Epidermal melanocyte (primary cell): ENCODE results near the gene FNDC3B.
"Not testable (repeated sequence)": the region's sequence is repeated elsewhere in the genome, so short reads cannot be mapped to it uniquely, and the experiment has no call there.

Experiments
- DNase-seq: peaks from one replicate; pipeline ENCODE4 v3.0.0; 2011; ENCODE audit warnings: low spot score; ENCODE audit not compliant: insufficient read length

Gene FNDC3B

DNA sequence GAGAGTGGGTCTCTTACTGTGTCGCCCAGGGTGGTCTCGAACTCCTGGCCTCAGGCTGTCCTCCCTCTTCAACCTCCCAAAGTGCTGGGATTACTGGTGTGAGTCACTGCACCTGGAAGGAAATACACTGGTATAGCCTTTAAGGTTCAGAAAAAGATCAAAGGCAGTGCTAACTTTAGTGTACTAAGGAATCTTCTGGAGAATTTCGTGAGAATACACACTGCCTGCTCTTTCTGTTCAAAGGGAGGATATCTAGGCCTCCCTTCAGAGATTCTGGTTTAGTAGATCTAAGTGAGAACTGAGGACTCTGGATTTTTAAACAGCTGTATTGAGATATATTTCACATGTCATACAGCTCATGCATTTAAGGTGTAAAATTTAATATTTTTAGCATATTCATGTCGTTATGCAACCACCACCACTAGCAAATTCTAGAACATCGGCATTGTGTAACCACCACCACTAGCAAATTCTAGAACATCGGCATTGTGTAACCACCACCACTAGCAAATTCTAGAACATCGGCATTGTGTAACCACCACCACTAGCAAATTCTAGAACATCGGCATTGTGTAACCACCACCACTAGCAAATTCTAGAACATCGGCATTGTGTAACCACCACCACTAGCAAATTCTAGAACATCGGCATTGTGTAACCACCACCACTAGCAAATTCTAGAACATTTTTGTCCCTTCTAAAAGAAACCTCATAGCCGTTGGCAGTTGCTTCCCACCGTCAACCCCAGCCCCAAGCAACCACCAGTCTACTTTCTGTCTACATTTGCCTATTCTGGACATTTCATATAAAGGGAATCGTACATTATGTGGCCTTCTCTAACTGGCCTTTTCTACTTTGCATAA lies 54.4 kb downstream of the FNDC3B start:
- DNase-seq: not testable (repeated sequence)

- DNase-seq: no peak
These were observed 55.5 kb downstream of the FNDC3B start for GRCh38 chr3:172094621-172095557.

DNA sequence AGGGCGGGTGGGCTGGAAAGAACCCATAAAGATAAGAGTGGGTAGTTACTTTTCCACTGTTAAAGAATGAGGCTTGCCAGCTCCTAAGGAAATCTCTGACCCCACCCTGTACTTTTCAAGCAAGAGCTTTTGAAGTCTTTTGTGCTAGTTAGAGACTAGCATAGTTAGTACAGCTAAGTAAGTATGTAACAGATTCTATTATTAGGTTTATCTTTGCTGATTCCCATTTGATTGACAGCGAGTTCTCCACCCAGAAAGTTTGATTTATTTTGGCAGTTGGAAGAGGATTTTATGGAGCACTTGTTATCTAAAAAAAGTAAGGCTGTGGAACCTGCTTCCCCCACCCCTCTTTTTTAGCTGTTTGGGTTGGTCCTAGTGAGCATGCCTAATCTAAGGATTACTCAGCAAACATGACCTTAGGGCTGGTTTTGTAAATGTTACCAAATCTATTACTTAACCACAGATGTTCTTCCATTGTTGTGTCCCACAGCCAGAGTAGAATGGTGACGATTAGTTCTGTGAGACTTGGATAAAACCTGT lies 57.6 kb downstream of the FNDC3B start:
- no peak for DNase-seq

- DNase-seq: no peak
These were observed 58.2 kb downstream of the FNDC3B start for GRCh38 chr3:172097585-172097984.

- no peak for DNase-seq
These were observed 59.5 kb downstream of the FNDC3B start for GRCh38 chr3:172098698-172099494.

DNA sequence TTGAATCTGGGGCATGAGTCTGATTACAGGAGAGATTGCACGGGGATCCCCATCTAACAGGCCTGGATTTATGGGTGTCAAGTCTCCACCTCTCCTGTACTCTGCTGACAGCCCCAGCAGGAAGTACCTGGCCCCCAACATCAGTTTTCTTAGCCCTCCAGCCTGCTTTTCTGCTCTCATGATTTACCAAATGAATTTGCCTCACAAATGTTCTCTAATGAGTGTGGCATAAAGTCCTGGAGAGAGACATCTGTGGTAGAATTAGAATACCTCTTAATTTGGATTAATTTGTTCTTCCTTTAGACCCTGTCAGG lies 60.1 kb downstream of the FNDC3B start:
- no peak for DNase-seq

GRCh38 chr3:172100482-172100881 lies 61.1 kb downstream of the FNDC3B start:
- DNase-seq: no peak

DNA sequence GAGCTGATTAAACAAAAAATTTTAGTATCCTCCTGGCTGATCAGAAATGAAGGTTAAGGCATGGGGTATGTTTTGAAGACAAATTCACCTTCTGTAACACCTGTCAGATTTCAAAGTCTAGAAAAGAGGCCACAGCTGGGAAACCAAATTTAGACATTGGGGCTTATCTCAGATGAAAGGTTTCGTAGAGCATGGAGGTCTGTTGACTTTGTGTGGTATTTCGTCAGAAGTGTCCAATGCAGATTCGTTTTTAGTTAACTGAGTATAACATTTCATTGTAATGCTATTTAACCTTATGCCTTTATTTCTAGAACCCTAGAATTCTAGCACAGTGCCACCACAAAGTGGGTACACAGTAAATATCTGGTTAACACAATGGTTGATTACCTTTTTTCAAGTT lies 61.7 kb downstream of the FNDC3B start:
- no peak for DNase-seq

- DNase-seq: no peak
These were observed 62.9 kb downstream of the FNDC3B start for GRCh38 chr3:172102123-172102882.

DNA sequence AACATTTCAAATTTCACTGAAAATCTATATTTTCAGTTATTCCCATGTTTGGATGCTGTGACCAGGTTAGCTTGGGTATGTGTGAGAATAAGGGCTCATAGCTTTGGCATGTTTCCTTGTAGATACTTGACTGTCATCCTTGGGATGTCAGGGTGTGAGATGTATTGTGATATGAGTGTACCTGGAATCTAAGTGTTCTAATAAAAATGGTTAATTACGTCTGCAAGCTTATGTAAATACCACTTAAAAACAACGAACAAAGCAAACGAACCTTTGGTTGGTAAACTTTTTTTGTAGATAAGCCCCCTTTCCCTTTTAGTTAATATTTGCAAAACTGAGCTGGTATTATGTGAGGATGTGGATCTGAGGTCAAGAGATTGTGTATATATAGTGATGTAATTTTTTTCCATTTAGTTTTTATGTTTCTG lies 63.5 kb downstream of the FNDC3B start:
- DNase-seq: no peak

DNA sequence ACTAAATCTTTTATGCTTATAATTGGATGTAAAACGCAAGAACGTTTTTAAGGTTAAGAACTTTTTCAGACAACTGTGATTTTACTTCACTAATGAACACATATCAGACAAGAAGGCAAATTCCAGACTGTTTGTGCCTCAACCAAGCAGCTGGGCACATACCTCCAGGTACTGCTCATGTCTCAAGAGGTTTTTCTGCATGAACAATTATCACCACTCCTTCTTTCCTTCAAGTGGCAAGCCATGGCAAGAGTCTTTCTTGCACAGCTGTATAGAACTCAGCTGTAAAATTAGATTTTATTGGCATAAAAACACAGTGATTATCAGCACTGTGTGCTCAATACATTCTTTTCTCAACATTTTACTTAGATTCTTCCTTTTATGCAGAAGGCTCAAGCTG lies 64.3 kb downstream of the FNDC3B start:
- no peak for DNase-seq

DNA sequence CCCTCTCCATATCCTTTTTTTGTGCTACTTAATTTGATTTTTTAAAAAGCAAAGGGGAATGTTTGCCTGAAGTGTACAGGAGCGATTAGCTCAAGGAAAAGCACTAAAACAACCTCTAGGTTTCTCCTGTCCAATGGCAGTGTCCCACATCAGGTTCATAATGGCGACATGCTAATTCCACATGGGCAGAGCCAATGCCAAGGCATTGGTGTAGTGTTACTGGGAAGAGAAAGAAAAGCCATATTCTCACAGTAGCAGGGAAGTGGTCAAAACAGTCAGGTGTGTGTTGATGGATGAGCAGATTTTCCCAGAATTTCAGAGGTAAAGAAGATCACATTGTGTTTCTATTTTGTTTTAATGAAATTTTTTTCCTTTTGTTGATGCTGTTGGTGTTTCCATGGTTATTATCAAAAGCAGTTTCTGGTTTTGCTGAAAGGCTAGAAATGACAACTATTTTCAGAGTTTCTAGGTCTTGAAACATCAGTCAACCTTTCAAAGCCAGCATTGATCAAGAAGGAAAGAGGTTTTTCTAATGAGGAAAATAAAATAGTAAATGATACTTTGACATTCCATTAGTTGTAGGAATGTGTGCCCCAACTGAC lies 65.2 kb downstream of the FNDC3B start:
- no peak for DNase-seq

- DNase-seq: no peak
These were observed 66.9 kb downstream of the FNDC3B start for GRCh38 chr3:172106037-172106954.

DNA sequence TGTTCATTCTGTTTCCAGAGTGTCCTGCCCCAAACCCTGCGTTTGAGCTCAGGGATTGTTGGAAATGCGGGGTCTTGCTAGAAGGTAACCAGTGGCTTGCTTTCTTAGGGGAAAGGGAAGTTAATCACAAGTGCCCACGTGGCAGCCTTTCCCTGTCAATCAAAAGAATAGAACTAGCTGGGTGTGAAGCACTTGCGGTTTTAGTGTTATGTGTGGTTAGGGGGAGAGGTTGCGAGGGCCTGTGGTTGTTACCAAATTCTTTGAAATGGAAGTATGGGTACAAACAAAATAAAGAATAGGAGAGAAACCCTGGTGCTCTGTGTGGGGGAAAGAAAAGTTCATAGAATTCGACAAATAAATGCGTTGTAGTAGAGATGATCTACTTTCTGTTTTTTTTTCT lies 67.6 kb downstream of the FNDC3B start:
- no peak for DNase-seq

- DNase-seq: no peak
These were observed 68.0 kb downstream of the FNDC3B start for GRCh38 chr3:172107403-172107802.

GRCh38 chr3:172110127-172110779 lies 70.9 kb downstream of the FNDC3B start:
- DNase-seq: no peak

DNA sequence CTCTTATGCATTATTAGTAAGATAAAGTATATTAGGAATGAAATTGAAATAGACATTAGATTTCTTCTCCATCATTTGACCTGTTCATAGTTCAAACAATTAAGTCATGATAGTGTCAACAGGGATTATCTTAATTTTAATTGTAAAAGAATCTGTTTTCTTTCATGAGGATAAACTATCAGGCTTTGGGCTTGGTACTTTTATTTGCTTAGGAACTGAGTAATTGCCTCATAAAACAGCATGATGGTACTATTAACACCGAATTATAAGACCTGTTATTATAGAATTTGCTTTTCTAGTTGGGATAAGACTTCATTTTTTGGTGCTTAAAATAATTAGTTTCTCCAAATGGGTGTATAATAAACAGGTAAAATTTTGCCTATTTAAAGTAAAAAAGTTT lies 71.8 kb downstream of the FNDC3B start:
- DNase-seq: no peak

DNA sequence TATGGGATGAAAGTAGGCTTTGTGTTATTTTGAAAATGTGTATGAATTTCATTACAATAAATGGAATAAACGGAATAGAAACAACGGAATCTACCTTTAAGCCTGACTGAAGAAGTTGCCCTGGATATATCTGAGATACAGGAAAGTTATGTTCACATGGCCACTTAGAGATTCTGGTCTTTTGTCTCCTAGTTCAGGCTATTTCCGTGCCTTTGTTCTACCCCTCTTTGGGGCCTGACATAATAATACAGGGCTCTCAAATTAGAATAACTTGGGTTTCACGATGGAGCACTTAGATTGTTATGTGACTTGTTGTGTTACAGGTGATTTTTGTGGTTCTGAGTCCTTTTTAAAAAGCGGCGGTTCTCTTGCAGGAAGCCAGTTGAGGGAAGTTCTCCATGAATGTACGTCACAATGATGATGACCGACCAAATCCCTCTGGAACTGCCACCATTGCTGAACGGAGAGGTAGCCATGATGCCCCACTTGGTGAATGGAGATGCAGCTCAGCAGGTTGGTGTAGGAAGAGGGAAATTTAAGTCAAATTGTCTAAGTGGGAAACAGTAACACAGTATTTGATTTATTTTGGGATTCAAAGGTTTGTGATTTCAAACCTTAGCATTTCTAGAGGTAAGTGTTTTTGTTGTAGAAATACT lies 72.8 kb downstream of the FNDC3B start:
- DNase-seq: no peak
